HepG2 (cell line): ENCODE results near the gene MTHFD1L. TPM values are rescaled to one million over a fixed set of nuclear protein-coding genes. Genes with fewer than 3 reads are reported as not detected.

Experiments
- ATAC-seq: fragments of 200-7000 bp; cut with Tn5 transposase; 3 replicates; pipeline ENCODE4 v1.9.1; 2020; ENCODE audit warnings: mild to moderate bottlenecking, moderate library complexity
- BruUV-seq: library from RNA; stranded (reverse); fragments of 400-500 nt; replicated peaks from 2 replicates; lab custom pipeline; 2021; lab: Mats Ljungman, UMichigan
- CTCF ChIA-PET: fragments of 300-600 bp; formaldehyde crosslinking; extraction: SDS; loops from one replicate; lab custom pipeline; 2021; ENCODE audit warnings: low total read pairs, inconsistent platforms, low intra/inter-chr PET ratio; lab: Yijun Ruan, JAX
- POLR2A ChIA-PET: fragments of 350-600 bp; sonication (Branson Sonifier 250); formaldehyde crosslinking; loops from one replicate; lab custom pipeline; 2020; ENCODE audit warnings: antibody characterized with exemption, inconsistent platforms; lab: Yijun Ruan, JAX
- DNase-seq: peaks from one replicate; pipeline ENCODE4 v3.0.0-alpha.2; 2015; ENCODE audit warnings: low spot score
- FAIRE-seq: peaks from 3 replicates; lab custom pipeline; 2011; peaks lifted over from hg19 to GRCh38; lab: Jason Lieb, UNC
- H2AFZ ChIP-seq: one replicate; pipeline ENCODE4 v1.6.1; 2011; ENCODE audit warnings: low read length, inconsistent platforms
- H3K27ac ChIP-seq: fragments of 300-600 bp; 3 replicates; pipeline ENCODE4 v1.8.0; 2011; ENCODE audit warnings: mixed run types, mild to moderate bottlenecking, mixed read lengths, low read length, inconsistent platforms; ENCODE audit not compliant: insufficient read depth; ENCODE audit errors: extremely low read length
- H3K27me3 ChIP-seq, 2 experiments: fragments of 200-600 bp in 1 of 2; 2 replicates in 1 of 2; 3 replicates in 1 of 2; pipeline versions ENCODE4 v1.6.0 to v1.8.0; 2011; ENCODE audit warnings: low read length in 2 of 2, mild to moderate bottlenecking in 2 of 2, moderate library complexity in 2 of 2, inconsistent platforms in 1 of 2; ENCODE audit not compliant: insufficient read depth in 2 of 2, control insufficient read depth in 1 of 2
- H3K36me3 ChIP-seq, 2 experiments: fragments of 200-600 bp in 1 of 2; replicated peaks in 1 of 2; 2 replicates in 1 of 2; 3 replicates in 1 of 2; pipeline versions ENCODE4 v1.5.1 to v1.8.0; 2011; ENCODE audit warnings: low read length in 2 of 2, inconsistent platforms in 1 of 2; ENCODE audit not compliant: insufficient read depth in 2 of 2, control insufficient read depth in 1 of 2
- H3K4me1 ChIP-seq: 2 replicates; pipeline ENCODE4 v1.5.1; 2012; ENCODE audit warnings: low read length, inconsistent platforms; ENCODE audit not compliant: insufficient read depth
- H3K4me2 ChIP-seq: 2 replicates; pipeline ENCODE4 v1.6.0; 2011; ENCODE audit warnings: low read depth, low read length, inconsistent platforms
- H3K4me3 ChIP-seq, 3 experiments: fragments of 200-600 bp in 1 of 3; sonication (generic), shearing (Covaris generic) in 1 of 3; replicated peaks in 1 of 3; 2 replicates each; pipeline ENCODE4 v1.5.1; 2011 to 2016; ENCODE audit warnings: low read length in 3 of 3, inconsistent platforms in 2 of 3, low read depth in 2 of 3, mild to moderate bottlenecking in 2 of 3, control low read depth in 1 of 3, mixed read lengths in 1 of 3; ENCODE audit not compliant: insufficient read depth in 1 of 3
- H3K79me2 ChIP-seq: one replicate; pipeline ENCODE4 v1.6.1; 2011; ENCODE audit warnings: low read length, inconsistent platforms; ENCODE audit not compliant: insufficient read depth
- H3K9ac ChIP-seq: 2 replicates; pipeline ENCODE4 v1.6.0; 2011; ENCODE audit warnings: mild to moderate bottlenecking, low read depth, low read length, inconsistent platforms; ENCODE audit not compliant: insufficient read depth
- H3K9me3 ChIP-seq: 2 replicates; pipeline ENCODE4 v1.5.1; 2012; ENCODE audit warnings: mild to moderate bottlenecking, low read length
- H4K20me1 ChIP-seq: 2 replicates; pipeline ENCODE4 v1.6.0; 2011; ENCODE audit warnings: inconsistent platforms, mild to moderate bottlenecking, low read length, moderate library complexity; ENCODE audit not compliant: insufficient read depth
- ARHGAP35 ChIP-seq: sonication (generic); formaldehyde crosslinking; IDR thresholded peaks from 2 replicates; pipeline ENCODE4 v1.9.0; 2022; ENCODE audit warnings: mild to moderate bottlenecking, inconsistent platforms, moderate library complexity, missing genetic modification reagents, borderline replicate concordance
- CCAR2 ChIP-seq: fragments of 200-400 bp; formaldehyde crosslinking; optimal IDR thresholded peaks from 2 replicates; pipeline ENCODE3; 2018; ENCODE audit warnings: low read depth, mild to moderate bottlenecking, low read length, moderate library complexity
- ETV5 ChIP-seq: IDR thresholded peaks from 2 replicates; pipeline ENCODE4 v1.6.1; 2018; ENCODE audit warnings: missing biosample characterization, missing genetic modification reagents, inconsistent platforms, borderline replicate concordance
- GABPA ChIP-seq, 2 experiments: IDR thresholded peaks; 2 replicates each; pipeline ENCODE4 v1.6.1; 2011 to 2016; ENCODE audit warnings: low read depth in 2 of 2, low read length in 1 of 2, missing biosample characterization in 1 of 2, missing genetic modification characterization in 1 of 2
- HMG20A ChIP-seq: IDR thresholded peaks from 2 replicates; pipeline ENCODE4 v1.6.1; 2016; ENCODE audit warnings: borderline replicate concordance
- ISX ChIP-seq: sonication (generic); formaldehyde crosslinking; conservative IDR thresholded peaks from 2 replicates; pipeline ENCODE4 v1.5.0; 2020; ENCODE audit warnings: missing genetic modification reagents
- NFYB ChIP-seq: sonication (generic); formaldehyde crosslinking; IDR thresholded peaks from 2 replicates; pipeline ENCODE4 v1.4.0; 2020; ENCODE audit warnings: missing genetic modification reagents
- PHB2 ChIP-seq: fragments of 450-650 bp; IDR thresholded peaks from 2 replicates; pipeline ENCODE4 v1.6.1; 2018; ENCODE audit not compliant: partially characterized antibody
- PRPF4 ChIP-seq: fragments of 200-400 bp; formaldehyde crosslinking; IDR thresholded peaks from 2 replicates; pipeline ENCODE4 v1.6.1; 2016; ENCODE audit warnings: low read length, low read depth; ENCODE audit not compliant: poor library complexity, severe bottlenecking
- SOX6 ChIP-seq, 2 experiments: fragments of 450-650 bp in 1 of 2; sonication (generic) in 1 of 2; formaldehyde crosslinking in 1 of 2; IDR thresholded peaks; 2 replicates each; pipeline versions ENCODE4 v1.4.0 to v1.6.1; 2017 to 2020; ENCODE audit warnings: antibody characterized with exemption in 1 of 2, mild to moderate bottlenecking in 1 of 2, missing genetic modification reagents in 1 of 2
- TOE1 ChIP-seq: sonication (generic); formaldehyde crosslinking; IDR thresholded peaks from 2 replicates; pipeline ENCODE4 v1.4.0; 2020; ENCODE audit warnings: mild to moderate bottlenecking, missing genetic modification reagents
- ZNF124 ChIP-seq: sonication (generic); formaldehyde crosslinking; IDR thresholded peaks from 2 replicates; pipeline ENCODE4 v1.4.0; 2020; ENCODE audit warnings: missing genetic modification reagents
- ZNF225 ChIP-seq: sonication (generic); formaldehyde crosslinking; IDR thresholded peaks from 2 replicates; pipeline ENCODE4 v1.4.0; 2020; ENCODE audit warnings: mild to moderate bottlenecking, missing genetic modification reagents
- ZNF564 ChIP-seq: sonication (generic); formaldehyde crosslinking; IDR thresholded peaks from 2 replicates; pipeline ENCODE4 v1.8.1; 2023; ENCODE audit warnings: mild to moderate bottlenecking, missing genetic modification reagents
- ZNF605 ChIP-seq: sonication (generic); formaldehyde crosslinking; IDR thresholded peaks from 2 replicates; pipeline ENCODE4 v1.8.0; 2022; ENCODE audit warnings: mild to moderate bottlenecking, missing genetic modification reagents
- ZSCAN31 ChIP-seq: sonication (generic); formaldehyde crosslinking; IDR thresholded peaks from 2 replicates; pipeline ENCODE4 v1.5.0; 2020; ENCODE audit warnings: low read depth, mild to moderate bottlenecking, missing genetic modification reagents
- WGBS: methylation state at CpG from one replicate; pipeline ENCODE4 v1.1.6; 2017; ENCODE audit warnings: low lambda C conversion rate; 5-methylcytosine and 5-hydroxymethylcytosine counted together
- in situ Hi-C: cut with HindIII; loops from 2 replicates; pipeline ENCODE4 v1.10.0; 2017; ENCODE audit warnings: low pct_unique_long_range_greater_than_20kb; ENCODE audit not compliant: extremely low pct_ligation_motif_present
- intact Hi-C: fragments of 100-400 bp; cut with micrococcal nuclease; formaldehyde crosslinking; loops from one replicate; pipeline ENCODE4 v1.10.0; 2022; ENCODE audit not compliant: unreplicated experiment
- polyA plus RNA-seq, 8 experiments: library from polyadenylated mRNA; depleted of rRNA in 3 of 8; stranded (reverse) in 7 of 8; unstranded in 1 of 8; fragments of >200 nt; fragmentation: Illumina TruSeq in 4 of 8; extraction: Trizol in 4 of 8; gene quantifications; 2 replicates each; pipeline versions ENCODE4 v1.2.1 to v1.2.3, GENCODE V29; 2011 to 2016; ENCODE audit warnings: low read depth in 4 of 8, missing spikeins in 1 of 8, mixed read lengths in 1 of 8; ENCODE audit not compliant: insufficient read depth in 1 of 8
- total RNA-seq, 5 experiments: library from RNA; depleted of rRNA; stranded (reverse); fragments of >200 nt; fragmentation: Illumina TruSeq; extraction: Trizol; gene quantifications; 2 replicates each; pipeline ENCODE4 v1.2.3, GENCODE V29; 2016; ENCODE audit warnings: low read depth in 1 of 5
- TF ChIP-seq, protein P1 (sequence below): sonication (generic); formaldehyde crosslinking; IDR thresholded peaks from 2 replicates; pipeline ENCODE4 v1.5.0; 2020; ENCODE audit warnings: missing genetic modification reagents
- TF ChIP-seq, protein P2 (sequence below): sonication (generic); formaldehyde crosslinking; IDR thresholded peaks from 2 replicates; pipeline ENCODE4 v1.4.0; 2020; ENCODE audit warnings: missing genetic modification reagents
- TF ChIP-seq, protein P3 (sequence below): sonication (generic); formaldehyde crosslinking; IDR thresholded peaks from 2 replicates; pipeline ENCODE4 v1.8.0; 2023; ENCODE audit warnings: mild to moderate bottlenecking, missing genetic modification reagents
- TF ChIP-seq, protein P4 (sequence below): IDR thresholded peaks from 2 replicates; pipeline ENCODE4 v1.6.1; 2016; ENCODE audit warnings: missing compliant biosample characterization, missing genetic modification reagents, borderline replicate concordance

The MTHFD1L gene
- total and polyA plus RNA-seq, 2 of the 13 experiments (the other 11 are each of a cell fraction or from before 2014, with no cell fraction given) = 24.0 to 39.6 TPM

DNA sequence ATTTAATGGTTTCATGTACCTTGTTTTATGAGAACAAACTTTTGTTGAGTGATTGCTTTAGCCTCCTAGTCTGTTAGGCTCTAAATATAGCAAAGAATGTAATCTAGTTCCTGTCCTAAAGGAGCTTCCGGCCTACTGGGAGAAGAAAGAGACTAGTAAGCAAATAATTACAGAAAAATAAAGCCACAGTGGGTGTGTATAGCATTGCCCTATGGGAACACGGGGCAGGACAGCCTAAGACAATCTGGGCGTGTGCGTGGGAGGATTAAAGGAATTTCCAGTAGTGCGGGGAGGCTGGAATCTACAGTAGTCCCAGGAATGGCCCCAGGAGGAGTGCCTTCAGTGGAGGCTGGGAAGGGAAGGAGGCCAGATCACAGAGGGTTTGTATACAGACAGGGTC lies 276.2 kb downstream of the MTHFD1L start (continued):
- TF ChIP-seq, protein P1, sequence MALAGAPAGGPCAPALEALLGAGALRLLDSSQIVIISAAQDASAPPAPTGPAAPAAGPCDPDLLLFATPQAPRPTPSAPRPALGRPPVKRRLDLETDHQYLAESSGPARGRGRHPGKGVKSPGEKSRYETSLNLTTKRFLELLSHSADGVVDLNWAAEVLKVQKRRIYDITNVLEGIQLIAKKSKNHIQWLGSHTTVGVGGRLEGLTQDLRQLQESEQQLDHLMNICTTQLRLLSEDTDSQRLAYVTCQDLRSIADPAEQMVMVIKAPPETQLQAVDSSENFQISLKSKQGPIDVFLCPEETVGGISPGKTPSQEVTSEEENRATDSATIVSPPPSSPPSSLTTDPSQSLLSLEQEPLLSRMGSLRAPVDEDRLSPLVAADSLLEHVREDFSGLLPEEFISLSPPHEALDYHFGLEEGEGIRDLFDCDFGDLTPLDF (CRISPR knock-in tag) = no peak
- TF ChIP-seq ZNF564 (no peak), ARHGAP35 (CRISPR knock-in tag) (no peak), GABPA (IDR thresholded peaks at IDR 0.05; ENCODE audit: low read depth, low read length) (no peak), GABPA (CRISPR knock-in tag; IDR thresholded peaks at IDR 0.05; ENCODE audit: low read depth) (peak; percentile 57; the same call in 1 of the 2 replicates), CCAR2 (no peak), HMG20A (peak; percentile 25; the same call in 1 of the 2 replicates), NFYB (no peak), ISX (no peak), ZNF124 (CRISPR knock-in tag) (no peak), ETV5 (CRISPR knock-in tag) (peak; percentile 49; the same call in 1 of the 2 replicates), SOX6 (IDR thresholded peaks at IDR 0.05) (no peak), SOX6 (CRISPR knock-in tag; IDR thresholded peaks at IDR 0.05) (0 out of 2 replicates have a peak, but pooled peaks have one; percentile 34)

DNA sequence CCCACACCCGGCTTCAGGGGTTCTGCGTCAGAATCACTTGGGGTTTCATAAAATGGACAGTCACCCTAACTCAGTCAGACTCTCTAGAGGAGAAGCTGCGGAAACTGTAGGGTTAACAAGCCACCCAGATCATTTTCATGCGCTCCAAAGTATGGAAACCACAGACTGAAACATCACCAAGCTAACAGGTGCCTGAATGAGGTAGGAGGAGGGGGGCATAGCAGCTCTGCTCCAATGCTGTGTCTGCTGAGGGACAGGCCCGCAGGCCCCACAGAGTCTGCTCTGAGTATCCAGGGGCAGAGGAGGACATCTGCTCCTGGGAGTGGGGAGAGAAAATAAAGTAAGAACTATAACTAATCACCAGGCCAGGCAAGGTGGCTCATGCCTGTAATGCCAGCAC lies 277.2 kb downstream of the MTHFD1L start:
- BruUV-seq = no TSS peak
- no peak overlapping the region for H2AFZ ChIP-seq
- CTCF ChIA-PET = no interaction called here
- H3K4me3 ChIP-seq = no peak overlapping the region
- no peaks in the 10 kb centered on the region for H3K36me3 ChIP-seq
- no peaks in the 10 kb centered on the region for H4K20me1 ChIP-seq
- intact Hi-C loops (no loop called here), in situ Hi-C loops (no loop called here)
- DNase-seq = no peak
- no peak overlapping the region for H3K4me2 ChIP-seq
- H3K9ac ChIP-seq = no peak overlapping the region
- no peaks in the 10 kb centered on the region for H3K79me2 ChIP-seq
- WGBS = 89% methylated on average over 5 of the region's 5 CpGs
- 0 out of 3 replicates have a peak, but pooled peaks have one; percentile 20 for ATAC-seq
- FAIRE-seq = no peak
- H3K27me3 ChIP-seq = no peaks in the 10 kb centered on the region
- peaks cover 30% of the 10 kb centered on the region for H3K4me1 ChIP-seq
- no peak overlapping the region for H3K27ac ChIP-seq
- POLR2A ChIA-PET = no interaction called here
- H3K9me3 ChIP-seq = no peaks in the 10 kb centered on the region
- TF ChIP-seq TOE1 (no peak), PHB2 (no peak), ZSCAN31 (CRISPR knock-in tag) (no peak), PRPF4 (no peak), ZNF225 (no peak), ZNF605 (CRISPR knock-in tag) (no peak)
- TF ChIP-seq, protein P2, sequence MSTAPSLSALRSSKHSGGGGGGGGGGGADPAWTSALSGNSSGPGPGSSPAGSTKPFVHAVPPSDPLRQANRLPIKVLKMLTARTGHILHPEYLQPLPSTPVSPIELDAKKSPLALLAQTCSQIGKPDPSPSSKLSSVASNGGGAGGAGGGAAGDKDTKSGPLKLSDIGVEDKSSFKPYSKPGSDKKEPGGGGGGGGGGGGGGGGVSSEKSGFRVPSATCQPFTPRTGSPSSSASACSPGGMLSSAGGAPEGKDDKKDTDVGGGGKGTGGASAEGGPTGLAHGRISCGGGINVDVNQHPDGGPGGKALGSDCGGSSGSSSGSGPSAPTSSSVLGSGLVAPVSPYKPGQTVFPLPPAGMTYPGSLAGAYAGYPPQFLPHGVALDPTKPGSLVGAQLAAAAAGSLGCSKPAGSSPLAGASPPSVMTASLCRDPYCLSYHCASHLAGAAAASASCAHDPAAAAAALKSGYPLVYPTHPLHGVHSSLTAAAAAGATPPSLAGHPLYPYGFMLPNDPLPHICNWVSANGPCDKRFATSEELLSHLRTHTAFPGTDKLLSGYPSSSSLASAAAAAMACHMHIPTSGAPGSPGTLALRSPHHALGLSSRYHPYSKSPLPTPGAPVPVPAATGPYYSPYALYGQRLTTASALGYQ = no peak
- TF ChIP-seq, protein P3, sequence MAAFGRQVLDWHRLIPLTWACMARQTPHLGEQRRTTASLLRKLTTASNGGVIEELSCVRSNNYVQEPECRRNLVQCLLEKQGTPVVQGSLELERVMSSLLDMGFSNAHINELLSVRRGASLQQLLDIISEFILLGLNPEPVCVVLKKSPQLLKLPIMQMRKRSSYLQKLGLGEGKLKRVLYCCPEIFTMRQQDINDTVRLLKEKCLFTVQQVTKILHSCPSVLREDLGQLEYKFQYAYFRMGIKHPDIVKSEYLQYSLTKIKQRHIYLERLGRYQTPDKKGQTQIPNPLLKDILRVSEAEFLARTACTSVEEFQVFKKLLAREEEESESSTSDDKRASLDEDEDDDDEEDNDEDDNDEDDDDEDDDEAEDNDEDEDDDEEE (CRISPR knock-in tag) = no peak
- TF ChIP-seq, protein P4, sequence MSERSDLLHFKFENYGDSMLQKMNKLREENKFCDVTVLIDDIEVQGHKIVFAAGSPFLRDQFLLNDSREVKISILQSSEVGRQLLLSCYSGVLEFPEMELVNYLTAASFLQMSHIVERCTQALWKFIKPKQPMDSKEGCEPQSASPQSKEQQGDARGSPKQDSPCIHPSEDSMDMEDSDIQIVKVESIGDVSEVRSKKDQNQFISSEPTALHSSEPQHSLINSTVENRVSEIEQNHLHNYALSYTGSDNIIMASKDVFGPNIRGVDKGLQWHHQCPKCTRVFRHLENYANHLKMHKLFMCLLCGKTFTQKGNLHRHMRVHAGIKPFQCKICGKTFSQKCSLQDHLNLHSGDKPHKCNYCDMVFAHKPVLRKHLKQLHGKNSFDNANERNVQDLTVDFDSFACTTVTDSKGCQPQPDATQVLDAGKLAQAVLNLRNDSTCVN (CRISPR knock-in tag) = no peak
